ENCODE measurements around the gene MET.
"Not testable (repeated sequence)": the region's sequence is repeated elsewhere in the genome, so short reads cannot be mapped to it uniquely, and the experiment has no call there.

Gene MET

DNA sequence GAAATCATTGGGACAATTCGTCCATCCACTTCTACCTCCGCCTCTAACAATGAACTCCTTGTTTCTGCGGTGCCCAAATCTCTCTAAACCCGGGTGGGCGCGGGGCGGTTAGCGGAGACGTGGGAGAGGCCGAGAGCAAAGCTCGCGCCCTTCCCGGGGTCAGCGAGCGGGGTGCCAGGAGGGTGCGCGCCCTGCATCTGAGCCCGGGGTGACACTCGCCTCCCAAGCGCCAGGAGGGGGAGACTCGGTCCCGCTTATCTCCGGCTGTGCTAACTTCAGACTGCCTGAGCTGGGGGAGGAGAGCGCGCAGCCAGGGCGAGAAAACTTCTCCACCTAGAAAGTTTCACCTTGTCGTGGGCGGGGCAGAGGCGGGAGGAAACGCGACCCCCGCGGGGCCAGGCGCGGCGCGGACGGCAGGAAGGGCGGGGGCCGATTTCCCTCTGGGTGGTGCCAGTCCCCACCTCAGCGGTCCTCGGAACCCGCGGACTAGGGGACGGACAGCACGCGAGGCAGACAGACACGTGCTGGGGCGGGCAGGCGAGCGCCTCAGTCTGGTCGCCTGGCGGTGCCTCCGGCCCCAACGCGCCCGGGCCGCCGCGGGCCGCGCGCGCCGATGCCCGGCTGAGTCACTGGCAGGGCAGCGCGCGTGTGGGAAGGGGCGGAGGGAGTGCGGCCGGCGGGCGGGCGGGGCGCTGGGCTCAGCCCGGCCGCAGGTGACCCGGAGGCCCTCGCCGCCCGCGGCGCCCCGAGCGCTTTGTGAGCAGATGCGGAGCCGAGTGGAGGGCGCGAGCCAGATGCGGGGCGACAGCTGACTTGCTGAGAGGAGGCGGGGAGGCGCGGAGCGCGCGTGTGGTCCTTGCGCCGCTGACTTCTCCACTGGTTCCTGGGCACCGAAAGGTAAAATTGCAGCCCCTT lies at the start of gene MET:
MET (plus strand) TSS at position 516 of the 915 bp plus-strand sequence. CDS start 26,889 bp downstream, outside the sequence.
- DNase-seq, result peak; percentile 55 to 56
- TF ChIP-seq POLR2A (IDR thresholded peaks at IDR 0.05; ENCODE audit: low read length) (no peak), GATA1 (IDR thresholded peaks at IDR 0.05; ENCODE audit: low read depth, low read length) (no peak)

GRCh38 chr7:116626886-116627285 lies 45.1 kb upstream of the MET start:
- no peak for DNase-seq
- no peak for TF ChIP-seq POLR2A (IDR thresholded peaks at IDR 0.05; ENCODE audit: low read length)
- no peak for TF ChIP-seq GATA1 (IDR thresholded peaks at IDR 0.05; ENCODE audit: low read depth, low read length)

DNA sequence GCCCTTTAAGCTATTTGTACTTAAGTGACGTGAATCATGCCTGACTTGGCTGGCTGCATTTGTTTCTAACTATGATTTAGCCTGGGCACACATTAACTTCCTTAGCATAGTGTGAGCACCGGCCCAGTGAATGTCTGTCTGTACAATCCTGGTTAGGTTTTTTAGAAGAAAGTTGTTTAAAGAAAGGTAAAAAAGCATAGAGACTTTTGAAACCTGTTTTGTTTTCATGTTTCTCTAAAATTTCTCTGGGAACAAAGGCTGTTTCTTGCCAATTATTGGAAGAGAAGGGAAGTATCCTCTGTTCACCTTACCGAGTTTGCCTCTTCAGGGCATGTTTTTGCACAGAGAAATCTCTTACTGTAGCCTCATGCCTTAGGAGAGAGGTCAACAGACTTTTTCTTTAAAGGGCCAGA lies 42.9 kb upstream of the MET start:
- no peak for DNase-seq
- TF ChIP-seq GATA1 (IDR thresholded peaks at IDR 0.05; ENCODE audit: low read depth, low read length) (no peak), POLR2A (IDR thresholded peaks at IDR 0.05; ENCODE audit: low read length) (no peak)

- TF ChIP-seq POLR2A (IDR thresholded peaks at IDR 0.05; ENCODE audit: low read length) (no peak), GATA1 (IDR thresholded peaks at IDR 0.05; ENCODE audit: low read depth, low read length) (no peak)
- DNase-seq, result no peak
These were observed 41.6 kb upstream of the MET start for GRCh38 chr7:116630357-116630756.

DNA sequence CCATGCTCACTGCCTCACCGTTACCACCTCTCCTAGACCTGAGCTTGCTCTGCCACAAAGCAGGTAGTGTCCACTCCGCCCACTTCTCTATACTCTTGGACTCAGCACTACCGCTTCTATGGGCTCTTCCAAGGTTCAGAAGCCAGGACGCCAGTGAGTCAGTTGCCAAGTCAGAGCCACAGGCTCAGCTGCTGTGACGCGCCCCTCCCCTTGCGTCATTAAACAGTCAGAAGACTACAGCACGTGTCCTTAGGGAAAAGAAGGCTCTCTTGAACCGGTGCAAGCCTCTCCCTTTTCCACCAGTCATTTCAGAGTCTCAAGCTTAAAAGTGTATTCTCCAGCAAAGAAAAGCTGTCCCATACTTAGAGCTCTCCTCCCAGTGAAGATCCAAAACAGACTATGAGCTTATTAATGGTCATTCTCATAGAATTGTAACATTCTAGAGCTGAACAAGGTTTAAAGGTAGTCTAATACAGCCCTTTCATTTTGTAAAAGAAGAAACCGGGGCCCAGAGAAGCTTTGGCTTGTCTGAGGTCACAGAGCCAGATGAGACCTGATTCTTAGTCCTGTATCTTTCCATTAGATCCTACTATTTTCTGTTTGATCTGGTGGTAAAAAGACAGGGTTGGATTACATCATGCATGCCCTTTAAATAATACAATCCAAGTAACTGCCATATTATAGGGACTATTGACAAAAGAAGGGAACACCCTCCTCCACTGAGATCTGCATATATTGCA lies 40.9 kb upstream of the MET start:
- TF ChIP-seq GATA1 (IDR thresholded peaks at IDR 0.05; ENCODE audit: low read depth, low read length) (no peak), POLR2A (IDR thresholded peaks at IDR 0.05; ENCODE audit: low read length) (no peak)
- no peak for DNase-seq

DNA sequence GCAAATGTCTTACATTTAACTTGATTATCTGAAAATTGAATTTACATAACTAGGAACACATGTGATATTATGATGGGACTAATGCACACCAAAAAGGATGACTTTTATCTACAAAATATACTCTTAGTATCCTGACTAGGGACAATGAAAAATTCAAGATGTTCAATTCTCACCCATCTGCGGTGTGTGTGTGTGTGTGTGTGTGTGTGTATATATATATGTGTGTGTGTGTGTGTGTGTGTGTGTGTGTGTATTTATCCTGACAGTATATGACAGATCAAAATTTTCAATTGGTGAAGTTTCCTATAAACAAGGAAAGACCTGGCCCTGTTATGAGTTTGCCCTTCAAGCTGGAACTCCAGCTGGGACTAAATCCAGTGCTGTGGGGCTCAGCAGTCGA lies 40.3 kb upstream of the MET start:
- DNase-seq, result no peak
- TF ChIP-seq GATA1 (IDR thresholded peaks at IDR 0.05; ENCODE audit: low read depth, low read length) (no peak), POLR2A (IDR thresholded peaks at IDR 0.05; ENCODE audit: low read length) (no peak)

DNA sequence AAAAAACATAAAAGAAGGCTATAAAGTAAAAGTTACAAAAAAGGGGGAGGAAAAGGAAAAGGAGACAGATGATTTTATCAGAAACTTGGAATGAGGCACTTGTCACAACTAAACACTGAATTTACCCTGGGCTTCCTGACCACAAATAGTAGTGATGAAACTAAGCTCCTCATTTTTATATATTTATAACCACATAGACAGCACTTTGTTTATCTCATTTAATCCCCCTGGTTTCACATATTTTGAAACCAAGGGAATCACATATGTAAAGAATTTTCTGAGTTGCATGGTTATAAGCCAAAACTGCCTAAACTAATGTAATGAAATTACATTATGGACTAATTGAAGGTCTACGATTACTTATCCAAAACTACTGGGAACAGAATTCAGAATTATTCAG lies 39.6 kb upstream of the MET start:
- TF ChIP-seq GATA1 (IDR thresholded peaks at IDR 0.05; ENCODE audit: low read depth, low read length) (no peak), POLR2A (IDR thresholded peaks at IDR 0.05; ENCODE audit: low read length) (no peak)
- DNase-seq, result no peak

- DNase-seq, result no peak
These were observed 38.6 kb upstream of the MET start for GRCh38 chr7:116633131-116633988.

DNA sequence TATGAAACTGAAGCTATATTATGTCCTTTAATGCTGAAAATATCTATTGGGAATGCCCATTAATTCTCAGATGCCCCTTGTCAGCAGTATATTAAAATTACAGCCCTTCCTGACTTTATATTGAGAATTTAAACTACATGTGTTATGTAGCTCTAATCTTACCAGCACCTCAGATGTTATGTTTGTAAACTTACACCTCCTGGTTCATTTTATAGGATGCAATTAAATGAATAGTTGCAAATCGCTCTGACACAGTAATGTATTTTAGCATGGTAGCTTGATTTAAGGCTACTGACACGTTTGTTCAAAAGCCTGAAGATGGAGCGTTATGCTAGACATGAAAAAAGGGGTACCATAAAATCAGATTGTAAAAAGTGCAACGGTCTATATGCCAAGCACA lies 35.0 kb upstream of the MET start:
- DNase-seq, result no peak
- TF ChIP-seq POLR2A (IDR thresholded peaks at IDR 0.05; ENCODE audit: low read length) (no peak), GATA1 (IDR thresholded peaks at IDR 0.05; ENCODE audit: low read depth, low read length) (no peak)

More at GRCh38 chr7:116633131-116633988, 38.6 kb upstream of the MET start:
- TF ChIP-seq POLR2A (IDR thresholded peaks at IDR 0.05; ENCODE audit: low read length) (no peak), GATA1 (IDR thresholded peaks at IDR 0.05; ENCODE audit: low read depth, low read length) (no peak)

DNA sequence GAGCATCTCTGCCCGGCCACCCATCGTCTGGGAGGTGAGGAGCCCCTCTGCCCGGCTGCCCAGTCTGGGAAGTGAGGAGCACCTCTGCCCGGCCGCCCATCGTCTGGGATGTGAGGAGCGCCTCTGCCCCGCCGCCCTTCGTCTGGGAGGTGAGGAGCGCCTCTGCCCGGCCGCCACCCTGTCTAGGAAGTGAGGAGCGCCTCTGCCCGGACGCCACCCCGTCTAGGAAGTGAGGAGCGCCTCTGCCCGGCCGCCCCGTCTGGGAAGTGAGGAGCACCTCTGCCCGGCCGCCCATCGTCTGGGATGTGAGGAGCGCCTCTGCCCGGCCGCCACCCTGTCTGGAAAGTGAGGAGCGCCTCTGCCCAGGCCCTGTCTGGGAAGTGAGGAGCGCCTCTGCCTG lies 33.4 kb upstream of the MET start:
- DNase-seq, result not testable (repeated sequence)

DNA sequence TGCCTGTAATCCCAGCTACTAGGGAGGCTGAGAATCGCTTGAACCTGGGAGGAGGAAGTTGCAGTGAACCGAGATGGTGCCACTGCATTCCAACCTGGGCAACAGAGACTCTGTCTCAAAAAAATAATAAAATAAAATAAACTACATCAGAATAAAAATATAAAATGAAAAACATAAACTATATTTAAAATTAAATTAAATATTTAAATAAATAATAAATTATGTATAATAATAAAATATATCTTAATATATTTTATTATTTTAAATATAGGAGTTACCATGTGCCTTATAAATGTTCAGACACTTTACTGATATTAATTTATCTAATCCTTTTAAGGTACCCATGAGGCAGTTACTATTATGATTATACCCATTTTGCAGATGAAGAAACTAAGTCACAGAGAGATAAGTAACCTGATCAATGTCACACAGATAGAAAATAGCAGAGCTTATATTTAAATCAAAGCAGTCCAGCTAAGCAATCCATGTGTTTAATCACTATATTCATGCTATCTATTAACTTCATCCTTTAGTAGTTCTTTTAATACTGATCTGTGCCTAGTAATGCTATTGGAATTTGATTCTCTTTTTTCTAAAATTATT lies 30.3 kb upstream of the MET start:
- no peak for DNase-seq
- TF ChIP-seq GATA1 (IDR thresholded peaks at IDR 0.05; ENCODE audit: low read depth, low read length) (no peak), POLR2A (IDR thresholded peaks at IDR 0.05; ENCODE audit: low read length) (no peak)

GRCh38 chr7:116643148-116643547 lies 28.8 kb upstream of the MET start:
- DNase-seq, result not testable (repeated sequence)

- TF ChIP-seq GATA1 (IDR thresholded peaks at IDR 0.05; ENCODE audit: low read depth, low read length) (no peak), POLR2A (IDR thresholded peaks at IDR 0.05; ENCODE audit: low read length) (no peak)
These were observed 27.4 kb upstream of the MET start for GRCh38 chr7:116644628-116645027.

More at GRCh38 chr7:116644628-116645027, 27.4 kb upstream of the MET start:
- DNase-seq, result no peak

Data from erythroblast (primary cell).